Breast epithelium (tissue), 3 donors: ENCODE results near the gene TRIM58. TPM values are rescaled to one million over a fixed set of nuclear protein-coding genes. Genes with fewer than 3 reads are reported as not detected.

Experiments
- total RNA-seq, 3 donors: library from RNA; depleted of rRNA; stranded (reverse); fragments of >200 nt; gene quantifications; one replicate each; pipeline ENCODE4 v1.1.0, GENCODE V29; 2016

The TRIM58 gene
- total RNA-seq, 3 donors from 2014 or later: 0.32 to 4.6 (median 1.0) TPM

Other genes with a start within 250 kb of the TRIM58 start
- not detected for gene OR13G1, start 177.4 kb upstream of the TRIM58 start, total RNA-seq
- gene OR6F1, start 140.5 kb upstream of the TRIM58 start, total RNA-seq: not detected
- 1 to 10 TPM in 2 of 3 donors, not detected in 1; 1.0 to 1.3 TPM for gene OR14K1, start 118.6 kb upstream of the TRIM58 start, total RNA-seq
- gene OR14A2, start 109.0 kb upstream of the TRIM58 start, total RNA-seq: not detected
- not detected for gene OR1C1, start 96.6 kb upstream of the TRIM58 start, total RNA-seq
- gene OR14A16, start 33.1 kb upstream of the TRIM58 start, total RNA-seq: not detected
- gene OR11L1, start 15.3 kb upstream of the TRIM58 start, total RNA-seq: not detected
- gene OR2W3, start 38.4 kb downstream of the TRIM58 start, total RNA-seq: 1 to 10 TPM in 1 of 3 donors, not detected in 2; 3.6 TPM
- gene OR2T8, start 63.1 kb downstream of the TRIM58 start, total RNA-seq: not detected
- gene OR2AJ1, start 67.7 kb downstream of the TRIM58 start, total RNA-seq: not detected
- 1 to 10 TPM in 1 of 3 donors, under 1 TPM in 1, not detected in 1; 0.73 to 1.3 TPM for gene OR2L8, start 91.7 kb downstream of the TRIM58 start, total RNA-seq
- under 1 TPM in 1 of 3 donors, not detected in 2; 0.44 TPM for gene OR2AK2, start 108.0 kb downstream of the TRIM58 start, total RNA-seq
- under 1 TPM in 2 of 3 donors, not detected in 1; 0.44 to 0.66 TPM for gene OR2L5, start 156.5 kb downstream of the TRIM58 start, total RNA-seq
- gene OR2L2, start 172.9 kb downstream of the TRIM58 start, total RNA-seq: under 1 TPM in 2 of 3 donors, not detected in 1; 0.66 to 0.73 TPM
- under 1 TPM in 2 of 3 donors, not detected in 1; 0.15 to 0.33 TPM for gene OR2L3, start 189.6 kb downstream of the TRIM58 start, total RNA-seq
- gene OR2L13, start 238.0 kb downstream of the TRIM58 start, total RNA-seq: under 1 TPM in 2 of 3 donors, not detected in 1; 0.29 to 0.33 TPM